HG02623 (cell line): ENCODE data around the gene JPH2.
"Not testable (repeated sequence)": the region's sequence is repeated elsewhere in the genome, so short reads cannot be mapped to it uniquely, and the experiment has no call there.

Experiments used
- ATAC-seq: cut with Tn5 transposase; IDR thresholded peaks from one replicate; pipeline ENCODE4 v1.9.1; 2021; ENCODE audit warnings: moderate library complexity; ENCODE audit not compliant: unreplicated experiment

Gene JPH2

GRCh38 chr20:44187054-44187771, at the start of gene JPH2:
JPH2 (minus strand) TSS chr20:44187188; CDS start chr20:44186705, 483 bp downstream.
- no peak for ATAC-seq

- ATAC-seq = no peak
Observed at GRCh38 chr20:44235702-44236101, 48.7 kb upstream of the JPH2 start.

- ATAC-seq = no peak
Observed at GRCh38 chr20:44234566-44235317, 47.8 kb upstream of the JPH2 start.

GRCh38 chr20:44233436-44234016, 46.5 kb upstream of the JPH2 start:
- ATAC-seq = no peak

GRCh38 chr20:44232469-44232856, 45.5 kb upstream of the JPH2 start:
- not testable (repeated sequence) for ATAC-seq

GRCh38 chr20:44231713-44232468, 44.9 kb upstream of the JPH2 start:
- ATAC-seq = no peak

- no peak for ATAC-seq
Observed at GRCh38 chr20:44231193-44231592, 44.2 kb upstream of the JPH2 start.

GRCh38 chr20:44228465-44229258, 41.7 kb upstream of the JPH2 start:
- ATAC-seq = no peak

GRCh38 chr20:44224637-44225036, 37.6 kb upstream of the JPH2 start:
- no peak for ATAC-seq

GRCh38 chr20:44223721-44224120, 36.7 kb upstream of the JPH2 start:
- no peak for ATAC-seq

- ATAC-seq = no peak
Observed at GRCh38 chr20:44222633-44223368, 35.8 kb upstream of the JPH2 start.

GRCh38 chr20:44222027-44222426, 35.0 kb upstream of the JPH2 start:
- ATAC-seq = no peak

- ATAC-seq = no peak
Observed at GRCh38 chr20:44221368-44221954, 34.5 kb upstream of the JPH2 start.

- no peak for ATAC-seq
Observed at GRCh38 chr20:44219791-44220190, 32.8 kb upstream of the JPH2 start.

GRCh38 chr20:44219170-44219730, 32.3 kb upstream of the JPH2 start:
- ATAC-seq = no peak

- ATAC-seq = no peak
Observed at GRCh38 chr20:44218446-44218845, 31.5 kb upstream of the JPH2 start.

GRCh38 chr20:44217342-44218092, 30.5 kb upstream of the JPH2 start:
- no peak for ATAC-seq

- no peak for ATAC-seq
Observed at GRCh38 chr20:44215125-44215524, 28.1 kb upstream of the JPH2 start.
